NCI-H1092 (cell line): ENCODE measurements around the gene RWDD4.
"Not testable (repeated sequence)": the region's sequence is repeated elsewhere in the genome, so short reads cannot be mapped to it uniquely, and the experiment has no call there.

ENCODE experiments used
- DNase-seq: peaks from one replicate; lab custom pipeline; 2025; lab: John Stamatoyannopoulos, UW

Gene RWDD4

DNA sequence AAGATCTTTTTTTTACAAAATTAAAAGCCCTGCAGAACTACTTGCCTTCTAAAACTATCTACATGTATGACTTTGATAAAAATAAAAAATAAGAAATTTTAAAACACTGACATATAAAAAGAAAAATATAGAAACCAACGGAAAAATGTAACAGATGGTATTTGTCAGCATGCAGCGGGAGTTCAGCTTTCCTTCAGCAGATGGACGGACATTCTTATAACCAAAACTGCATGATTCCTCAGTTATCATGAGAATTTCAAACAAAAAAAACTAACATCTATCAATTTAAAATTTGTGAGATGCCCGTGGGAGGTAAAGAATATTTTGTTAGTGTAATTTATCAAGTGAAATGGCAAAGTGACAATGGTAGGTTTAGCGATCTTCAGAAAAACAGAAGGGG is 23.2 kb downstream of the RWDD4 start:
- no peak for DNase-seq

DNA sequence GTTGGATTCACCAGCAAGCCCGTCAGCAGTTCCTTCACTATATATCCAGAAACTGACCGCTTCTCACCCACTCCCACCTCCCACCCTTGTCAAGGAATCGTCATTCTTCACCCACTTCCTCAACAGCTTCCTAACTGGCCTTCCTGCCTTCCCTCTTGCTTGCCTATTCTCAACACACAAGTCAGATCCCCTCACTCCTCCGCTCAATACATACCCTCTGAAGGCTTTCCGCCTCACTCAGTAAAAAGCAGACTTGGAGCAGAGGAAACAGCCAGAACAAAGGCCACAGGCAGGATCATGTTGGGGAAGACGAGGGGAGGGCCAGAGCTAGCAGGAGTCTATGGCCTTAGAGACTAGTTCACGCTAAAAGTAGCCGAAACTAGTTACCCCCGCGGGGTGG is 23.7 kb downstream of the RWDD4 start:
- DNase-seq: no peak

DNA sequence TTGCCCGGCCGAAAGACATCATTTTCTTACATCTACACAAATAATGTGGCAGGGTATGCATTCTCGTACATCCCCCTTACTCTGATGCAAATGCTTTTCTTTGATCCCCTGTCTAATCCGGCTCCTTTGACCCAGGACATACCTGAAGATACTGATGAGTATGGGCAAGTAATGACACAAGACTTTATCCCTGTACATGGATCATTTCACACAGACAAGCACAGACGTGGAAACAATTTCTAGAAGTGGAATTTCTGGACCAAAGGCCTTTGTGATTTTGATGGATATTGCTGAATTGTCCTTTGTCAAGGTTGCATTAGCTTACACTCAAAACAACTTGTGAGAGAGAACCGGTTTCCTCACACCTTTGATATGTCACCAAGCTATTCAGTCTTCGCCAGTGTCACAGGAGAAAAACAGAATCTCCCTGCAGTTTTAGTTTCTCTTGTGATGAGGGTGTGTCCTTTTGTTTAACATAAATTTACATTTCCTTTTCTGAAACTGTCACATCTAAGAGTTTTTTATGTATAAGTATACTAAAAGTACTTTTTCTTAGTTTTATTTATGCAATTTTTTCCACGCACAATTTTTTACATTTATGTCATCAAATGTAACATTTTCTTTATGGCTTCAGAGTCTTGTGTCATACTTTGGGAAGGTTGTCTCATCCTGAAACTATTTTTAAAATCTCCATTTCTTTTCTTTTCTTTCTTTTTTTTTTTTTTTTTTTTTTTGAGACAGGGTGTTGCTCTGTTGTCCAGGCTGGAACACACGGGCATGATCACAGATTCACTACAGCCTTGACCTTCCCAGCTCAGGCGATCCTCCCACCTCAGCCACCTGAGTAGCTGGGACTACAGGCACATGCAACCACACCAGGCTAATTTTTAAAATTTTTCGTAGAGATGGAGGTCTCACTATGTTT is 25.2 kb downstream of the RWDD4 start:
- DNase-seq: no peak

DNA sequence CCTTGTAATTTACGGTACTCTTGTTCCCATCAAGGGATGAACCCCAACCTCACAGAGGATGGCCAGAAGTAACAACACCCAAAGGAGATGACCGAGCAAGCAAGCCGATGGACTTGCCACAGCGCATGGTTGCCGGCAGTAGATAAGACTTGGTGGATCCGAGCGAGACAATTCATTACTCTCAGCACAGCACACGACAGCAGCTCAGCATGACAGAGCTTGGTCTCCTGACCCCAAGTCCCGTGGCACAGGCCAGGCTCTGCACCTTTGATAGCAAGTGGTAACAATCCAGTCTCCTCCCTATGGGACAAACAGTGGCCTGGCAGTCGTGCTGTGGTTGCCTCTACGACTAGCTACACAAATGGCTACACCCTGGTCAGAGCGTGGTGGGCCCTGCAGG is 26.3 kb downstream of the RWDD4 start:
- DNase-seq: no peak

DNA sequence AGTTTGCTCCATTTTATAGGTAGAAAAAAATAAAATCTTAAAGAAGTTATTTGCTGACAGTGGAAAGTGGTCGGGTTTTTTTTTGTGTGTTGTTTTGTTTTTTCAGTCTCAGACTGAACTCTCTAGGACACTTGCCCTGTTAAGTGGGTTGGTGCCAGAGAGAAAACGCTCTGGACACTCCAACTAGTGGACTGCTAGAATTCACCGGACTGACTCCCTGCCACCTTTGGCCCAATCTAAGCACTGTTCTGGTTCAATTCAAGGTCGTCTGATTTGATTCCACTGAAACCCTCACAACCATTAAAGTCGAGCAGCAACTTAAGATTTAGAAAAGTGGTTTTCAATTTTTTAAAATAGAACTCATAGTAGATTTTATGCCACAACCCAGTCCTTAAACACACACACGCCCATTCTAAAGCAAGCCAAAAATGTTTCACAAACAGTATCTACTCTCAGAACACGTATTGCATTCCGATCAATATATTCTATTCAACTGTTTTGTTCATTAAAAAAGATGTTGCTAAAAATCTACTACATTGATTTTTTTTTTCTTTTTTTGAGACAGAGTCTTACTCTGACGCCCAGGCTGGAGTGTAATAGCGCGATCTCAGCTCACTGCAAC is 27.3 kb downstream of the RWDD4 start:
- DNase-seq: no peak

DNA sequence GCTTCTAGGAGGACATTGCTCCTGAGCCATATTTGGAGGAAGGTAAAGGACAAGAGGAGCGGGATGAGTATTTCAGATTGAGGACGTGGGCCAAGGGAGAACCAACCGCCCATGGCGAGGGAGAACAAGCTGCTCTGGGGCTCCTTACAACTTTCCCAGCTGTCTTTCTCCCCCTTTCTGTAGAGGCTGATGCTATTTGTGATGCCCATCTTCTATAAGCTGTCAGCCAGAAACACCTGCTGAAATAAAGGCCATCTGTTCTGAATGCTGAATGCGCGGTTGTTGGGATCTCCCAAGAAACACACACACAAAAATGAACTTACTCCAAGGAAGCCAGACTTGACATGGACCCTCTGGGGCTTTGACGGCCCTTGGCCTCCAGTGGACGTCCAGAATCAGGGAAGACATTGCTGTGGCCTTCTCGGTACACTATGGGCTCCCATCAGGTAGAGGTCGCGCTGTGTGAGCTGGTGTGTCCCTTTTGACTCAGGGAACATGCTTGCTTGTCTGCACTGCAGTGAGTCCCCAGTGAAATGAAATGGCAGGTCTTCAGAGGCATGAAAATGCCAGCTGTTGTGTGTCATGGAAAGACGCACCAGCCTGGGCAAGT is 30.9 kb downstream of the RWDD4 start:
- DNase-seq: no peak

DNA sequence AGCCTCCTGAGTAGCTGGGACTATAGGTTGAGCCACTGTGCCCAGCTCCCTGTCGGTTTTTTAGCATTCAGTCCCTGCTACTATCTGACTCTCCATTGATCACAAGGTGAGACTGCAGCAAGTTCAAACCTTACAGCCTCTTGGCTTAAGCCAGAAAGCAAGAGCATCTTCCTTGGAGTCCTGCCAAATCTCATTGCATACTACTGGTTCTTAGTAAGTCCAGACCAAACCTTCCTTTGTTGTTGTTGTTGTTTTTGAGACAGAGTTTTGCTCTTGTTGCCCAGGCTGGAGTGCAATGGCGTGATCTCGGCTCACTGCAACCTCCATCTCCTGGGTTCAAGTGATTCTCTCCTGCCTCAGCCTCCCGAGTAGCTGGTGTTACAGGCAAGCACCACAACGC is 31.7 kb downstream of the RWDD4 start:
- DNase-seq: not testable (repeated sequence)

DNA sequence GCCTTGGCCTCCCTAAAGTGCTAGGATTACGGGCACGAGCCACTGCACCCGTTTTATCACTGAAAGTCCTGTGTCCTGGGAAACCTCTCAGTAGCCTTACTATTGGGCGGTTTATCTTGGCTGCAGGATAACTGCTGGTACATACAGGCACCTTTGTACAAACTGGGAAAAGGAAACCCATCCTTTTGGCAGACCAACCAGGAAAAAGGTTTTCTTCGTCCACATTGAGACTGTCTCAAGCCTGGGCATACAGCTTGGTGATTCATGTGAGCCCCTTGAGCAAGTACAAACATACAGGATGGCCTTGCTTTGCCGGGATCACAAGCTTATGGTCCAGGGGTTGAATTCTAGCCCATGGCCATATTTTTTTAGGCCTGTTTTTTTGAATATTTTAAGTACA is 32.8 kb downstream of the RWDD4 start:
- DNase-seq: no peak

DNA sequence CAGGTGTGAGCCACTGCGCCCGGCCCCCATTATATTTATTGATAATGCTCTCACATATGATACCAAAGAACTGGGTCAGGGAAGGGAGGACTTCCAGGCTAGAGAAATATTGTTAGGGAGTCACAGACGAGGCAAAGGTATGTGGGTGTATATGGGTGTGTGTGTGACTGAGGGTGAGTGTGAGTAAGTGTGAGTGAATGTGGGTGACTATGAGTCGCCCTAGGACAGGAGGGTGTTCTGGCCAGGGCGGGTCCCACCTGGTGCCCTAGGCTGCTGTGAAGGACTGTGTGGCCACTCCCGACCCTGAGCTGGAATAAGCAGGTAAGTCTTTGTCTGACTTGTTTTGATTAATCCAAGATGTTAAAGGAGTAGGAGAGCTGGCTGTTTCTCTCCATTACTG is 34.4 kb downstream of the RWDD4 start:
- no peak for DNase-seq

DNA sequence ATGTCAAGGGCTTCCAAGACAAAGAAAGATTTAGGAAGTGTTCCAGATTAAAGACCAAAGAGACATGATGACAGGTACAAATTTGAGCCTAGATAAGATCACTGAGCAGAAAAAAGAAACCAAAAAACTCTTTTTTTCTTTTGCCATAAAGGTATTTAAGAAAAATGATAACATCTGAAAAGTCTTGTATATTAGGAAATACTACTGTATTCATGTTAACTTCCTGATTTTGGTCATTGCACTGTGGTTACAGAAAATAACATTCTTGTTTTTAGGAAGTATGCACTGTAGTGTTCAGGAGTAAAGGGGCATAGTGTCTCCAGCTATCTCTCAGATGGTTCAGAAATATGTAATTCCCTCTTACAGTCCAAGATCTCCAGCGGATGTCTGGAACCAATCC is 37.1 kb downstream of the RWDD4 start:
- no peak for DNase-seq

DNA sequence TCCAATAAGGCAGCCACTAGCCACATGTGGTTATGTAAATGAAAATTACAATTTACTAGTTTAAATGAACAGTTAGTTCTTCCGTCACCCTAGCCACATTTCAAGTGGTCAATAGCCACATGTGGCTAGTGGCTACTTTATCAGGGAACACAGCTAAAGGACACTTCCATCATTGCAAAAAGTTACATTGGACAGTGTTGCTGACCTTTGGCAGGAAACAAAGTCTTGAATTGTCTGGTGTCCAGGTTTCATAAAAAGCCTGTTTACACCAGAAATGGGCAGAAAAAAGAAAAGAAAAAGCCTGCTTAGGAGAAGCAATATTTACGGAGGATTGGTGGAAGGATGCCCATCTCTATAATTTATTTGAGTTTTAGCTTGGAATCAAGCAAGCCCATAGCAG is 38.6 kb downstream of the RWDD4 start:
- no peak for DNase-seq

DNA sequence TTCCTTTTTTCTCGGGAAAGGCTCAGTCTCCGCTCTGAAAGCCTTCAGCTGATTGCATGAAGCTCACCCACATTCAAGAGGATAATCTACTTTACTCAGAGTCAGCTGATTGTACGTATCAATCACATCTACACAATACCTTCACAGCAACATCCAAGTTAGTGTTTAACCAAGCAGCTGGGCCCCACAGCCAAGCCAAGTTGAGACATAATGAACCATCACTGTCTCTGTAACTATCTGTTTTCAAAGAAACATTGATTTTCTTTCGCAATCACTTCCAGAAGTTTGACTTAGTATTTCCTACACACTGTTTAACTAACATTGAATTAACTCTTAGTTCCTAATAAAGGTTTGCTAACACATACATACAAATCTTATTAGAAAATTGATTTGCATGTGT is 40.3 kb downstream of the RWDD4 start:
- no peak for DNase-seq

DNA sequence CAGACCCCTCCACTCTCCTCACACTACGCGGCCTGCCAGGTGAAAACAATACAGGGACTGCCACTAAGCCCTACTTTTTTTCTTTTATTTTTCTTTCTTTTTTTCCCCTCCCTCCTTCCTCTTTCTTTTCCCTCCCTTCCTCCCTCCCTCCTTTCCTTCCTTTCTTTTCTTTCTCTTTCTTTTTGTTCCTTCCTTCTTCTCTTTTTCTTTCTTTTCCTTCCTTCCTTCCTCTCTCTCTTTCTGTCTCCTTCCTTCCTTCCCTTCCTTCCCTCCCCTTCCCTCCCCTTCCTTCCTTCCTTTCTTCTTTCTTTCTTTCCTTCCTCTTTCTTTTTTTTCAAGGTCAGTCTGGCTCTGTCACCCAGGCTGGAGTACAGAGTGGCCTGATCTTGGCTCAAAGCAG is 41.9 kb downstream of the RWDD4 start:
- no peak for DNase-seq

DNA sequence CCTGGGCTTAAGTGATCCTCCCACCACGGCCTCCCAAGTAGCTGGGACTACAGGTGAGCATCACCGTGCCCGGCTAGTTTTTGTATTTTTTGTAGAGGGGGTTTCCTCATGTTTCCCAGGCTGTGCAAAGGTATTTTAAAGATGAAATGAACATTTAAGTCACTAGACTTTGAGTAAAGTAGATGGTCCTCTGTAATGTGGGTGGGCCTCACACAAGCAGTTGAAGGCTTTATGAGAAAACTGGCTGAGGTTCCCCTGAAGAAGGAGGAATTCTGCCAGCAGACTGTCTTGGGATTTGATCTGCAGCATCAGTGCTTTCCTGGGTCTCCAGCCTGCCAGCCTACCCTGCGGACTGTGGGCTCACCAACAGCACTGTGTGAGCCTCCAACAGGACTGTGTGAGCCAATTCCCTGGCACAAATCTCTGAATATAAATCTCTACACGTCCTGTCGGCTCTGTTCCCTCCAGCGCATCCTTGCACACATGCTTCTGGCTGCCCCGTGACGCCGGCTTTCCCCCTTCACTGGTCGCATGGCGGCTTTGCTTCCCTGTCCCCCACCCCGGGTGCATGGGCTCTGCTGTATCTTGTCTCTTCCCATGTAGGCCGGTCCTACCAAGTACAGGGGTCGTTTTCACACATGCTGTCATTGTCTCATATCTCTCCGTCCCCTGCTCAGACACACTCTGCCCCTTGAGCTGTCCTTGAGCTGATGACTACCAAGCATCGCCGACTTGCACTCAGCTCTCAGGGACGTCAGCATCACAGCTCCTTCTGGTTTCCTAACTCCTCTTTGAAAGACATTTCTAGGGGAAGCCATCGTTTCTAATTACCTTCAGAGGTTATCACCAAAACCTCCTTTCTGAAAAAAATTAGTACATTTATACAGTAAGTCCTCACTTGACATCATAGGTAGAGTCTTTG is 46.4 kb downstream of the RWDD4 start:
- no peak for DNase-seq

DNA sequence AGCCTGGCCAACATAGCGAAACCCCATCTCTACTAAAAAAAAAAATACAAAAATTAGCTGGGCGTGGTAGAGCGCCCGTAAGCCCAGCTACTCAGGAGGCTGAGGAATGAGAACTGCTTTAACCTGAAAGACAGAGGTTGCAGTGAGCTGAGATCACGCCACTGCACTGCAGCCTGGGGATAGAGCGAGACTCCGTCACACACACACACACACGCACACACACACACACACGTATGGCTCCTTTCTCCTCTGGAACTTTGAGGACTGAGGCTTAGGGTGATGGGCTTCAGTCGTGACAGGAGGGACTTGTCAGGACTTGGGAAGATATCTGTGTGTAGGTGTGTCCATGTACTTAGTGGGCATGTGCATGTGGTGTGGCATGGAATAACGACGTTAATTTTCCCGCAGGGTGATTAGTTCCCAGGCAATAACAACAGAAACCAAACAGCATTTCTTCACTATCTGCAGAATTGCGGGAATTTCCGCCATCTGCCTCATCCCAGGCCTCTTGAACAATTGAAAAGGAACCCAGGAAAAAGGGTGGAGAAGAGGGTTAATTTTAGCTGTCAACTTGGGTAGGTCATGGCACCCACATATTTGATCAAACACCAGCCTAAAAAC is 47.7 kb downstream of the RWDD4 start:
- no peak for DNase-seq

DNA sequence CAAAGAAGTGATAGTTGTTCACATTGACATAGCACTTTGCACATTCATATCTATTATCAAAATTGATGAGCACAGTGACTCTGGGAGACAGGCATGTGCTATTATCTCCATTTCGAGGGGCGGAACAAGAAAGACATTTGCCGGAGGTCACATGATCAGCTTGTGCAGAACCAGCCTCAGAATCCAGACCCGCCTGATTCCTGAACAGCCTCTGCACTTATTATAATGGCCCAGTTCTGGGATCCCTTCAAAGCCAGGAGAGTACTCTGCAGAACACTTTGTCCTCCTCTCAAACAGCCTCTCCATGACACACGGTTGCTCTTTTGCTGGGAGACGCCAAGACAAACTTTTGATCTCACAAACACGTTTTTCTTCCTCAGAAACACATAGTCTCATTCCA is 48.4 kb downstream of the RWDD4 start:
- DNase-seq: no peak

DNA sequence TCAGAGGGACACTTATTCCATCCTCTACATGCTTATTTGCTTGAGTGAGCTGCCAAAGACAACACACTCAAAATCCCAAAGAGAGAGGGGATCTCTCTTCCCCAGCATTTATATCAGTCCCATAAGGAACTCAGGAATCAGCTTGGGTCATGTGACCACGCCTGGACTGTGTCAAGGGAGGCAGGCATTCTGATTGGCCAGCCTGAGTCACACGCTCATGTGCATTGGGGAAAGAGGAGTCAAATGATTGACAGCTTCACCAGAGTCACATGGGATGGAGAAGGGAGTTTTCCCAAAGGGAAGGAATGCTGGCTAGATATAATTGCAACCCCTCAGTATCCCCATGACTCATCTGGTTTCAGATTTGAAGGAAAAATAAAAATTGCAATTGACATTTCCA is 49.0 kb downstream of the RWDD4 start:
- DNase-seq: no peak

DNA sequence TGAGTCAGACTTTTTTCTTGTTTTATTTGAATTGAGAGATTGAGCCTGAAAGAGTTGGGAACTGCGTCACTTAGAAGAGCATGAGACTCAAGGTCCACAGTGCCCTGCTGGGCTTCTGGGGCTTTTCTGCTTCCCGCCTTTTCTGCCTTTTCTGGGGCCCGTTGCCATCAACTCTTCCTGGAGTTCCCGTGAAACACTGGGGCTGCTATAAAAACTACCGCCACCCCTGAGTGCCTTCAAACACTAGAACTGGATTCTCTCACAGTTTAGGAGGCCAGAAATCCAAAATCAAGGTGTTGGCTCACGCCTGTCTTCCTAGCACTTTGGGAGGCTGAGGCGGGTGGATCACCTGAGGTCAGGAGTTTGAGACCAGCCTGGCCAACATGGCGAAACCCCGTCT is 49.8 kb downstream of the RWDD4 start:
- DNase-seq: no peak

DNA sequence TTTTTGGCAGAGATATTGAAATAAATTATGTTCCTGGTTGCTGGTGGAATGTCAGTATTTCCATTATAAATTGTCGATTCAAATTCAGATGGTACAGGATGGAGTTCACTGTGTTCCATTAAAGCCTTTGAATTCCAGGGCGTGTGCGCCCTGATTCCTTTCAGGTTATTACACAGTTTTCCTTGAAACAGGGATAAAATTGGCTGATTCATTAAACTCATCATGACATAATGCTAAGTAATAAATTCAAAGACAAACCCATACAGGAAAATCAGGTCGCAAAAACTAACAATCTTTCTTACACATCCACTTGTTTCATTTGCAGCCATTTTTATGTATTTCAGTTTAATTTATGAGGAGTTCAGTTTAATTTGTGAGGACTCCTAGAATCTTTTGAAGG is 51.1 kb downstream of the RWDD4 start:
- DNase-seq: no peak

DNA sequence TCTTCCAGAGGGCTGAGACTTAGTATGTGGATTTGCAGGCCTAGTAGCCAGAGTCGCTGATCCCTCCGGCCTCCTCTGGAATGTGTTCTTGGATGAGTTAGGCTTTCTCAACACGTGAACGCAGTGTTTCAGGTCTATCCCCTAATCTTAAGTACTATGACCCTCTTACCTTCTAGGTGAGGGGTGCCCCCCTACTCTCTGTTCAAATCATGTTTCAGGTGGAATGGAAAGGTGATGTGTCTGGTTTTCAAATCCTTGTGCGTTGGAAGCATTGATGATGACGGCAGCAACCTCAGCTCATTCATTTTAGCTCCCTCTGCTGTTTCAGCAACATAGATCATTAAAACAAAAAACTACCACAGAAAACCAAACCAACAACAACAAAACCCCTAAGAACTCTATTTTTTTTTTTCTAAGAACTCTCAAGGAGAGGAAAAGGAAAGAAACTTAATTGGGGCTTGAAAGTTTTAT is 56.4 kb downstream of the RWDD4 start:
- no peak for DNase-seq

DNA sequence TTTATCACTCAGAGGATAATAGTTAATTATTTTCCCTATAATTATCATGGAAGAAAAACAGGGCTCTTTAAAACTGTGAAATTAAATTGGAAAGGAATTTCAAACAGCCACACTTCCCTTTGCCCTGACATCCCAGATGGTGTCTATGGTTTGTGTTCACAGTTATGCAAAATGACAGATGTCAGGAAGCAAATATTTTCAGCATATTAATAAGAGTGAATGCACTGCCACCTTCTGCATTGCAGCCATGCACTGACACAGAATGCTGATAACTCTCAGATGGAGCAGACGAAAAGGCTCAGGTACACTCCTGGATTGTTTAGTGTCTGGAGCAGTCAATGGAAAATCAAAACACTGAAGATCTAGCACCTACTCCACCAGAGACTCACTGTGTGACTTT is 57.6 kb downstream of the RWDD4 start:
- no peak for DNase-seq
